A549 treated with dexamethasone at 1 μM for 4 hours (cell line): ENCODE measurements around the gene ATXN2L. TPM values are rescaled to one million over a fixed set of nuclear protein-coding genes. Genes with fewer than 3 reads are reported as not detected.

Experiments used
- total RNA-seq: library from RNA; stranded (reverse); fragments of 200-300 nt; extraction: Qiagen RNA extraction; gene quantifications from 5 replicates; pipeline ENCODE4 v1.2.3, GENCODE V29; 2022

Gene ATXN2L
- 75.0 to 136 TPM (median 128 TPM) in 5 replicates for total RNA-seq

GRCh38 chr16:28822520-28823290, at the start of gene ATXN2L:
Gene ATXN2L (plus strand): TSS chr16:28822999. CDS start chr16:28823260, 261 bp downstream.

GRCh38 chr16:28846080-28846932, 23.5 kb downstream of the ATXN2L start, which contains the start of gene TUFM:
Gene TUFM (minus strand): TSS chr16:28846348. CDS start chr16:28846269, 79 bp downstream.

GRCh38 chr16:28878083-28878926, 55.5 kb downstream of the ATXN2L start, which contains the start of gene ATP2A1:
Gene ATP2A1 (plus strand): TSS chr16:28878488. CDS start chr16:28878672, 184 bp downstream.

Other genes with a start within 250 kb of the ATXN2L start
- gene SULT1A2, start 225.9 kb upstream of the ATXN2L start, total RNA-seq: 0.05 to 0.15 TPM (median 0.09 TPM) in 3 of 5 replicates, not detected in the others
- 5.1 to 6.0 TPM (median 5.4 TPM) in 5 replicates for gene SULT1A1, start 213.0 kb upstream of the ATXN2L start, total RNA-seq
- gene NPIPB8, start 184.9 kb upstream of the ATXN2L start, total RNA-seq: 0.25 to 0.66 TPM (median 0.35 TPM) in 4 of 5 replicates, not detected in the other
- 198 to 442 TPM (median 410 TPM) in 5 replicates for gene EIF3C, start 111.5 kb upstream of the ATXN2L start, total RNA-seq
- gene NPIPB9, start 71.2 kb upstream of the ATXN2L start, total RNA-seq: 1.1 to 2.2 TPM (median 1.6 TPM) in 5 replicates
- gene TUFM, start 23.3 kb downstream of the ATXN2L start, total RNA-seq: 215 to 304 TPM (median 279 TPM) in 5 replicates
- gene SH2B1, start 40.8 kb downstream of the ATXN2L start, total RNA-seq: 17.0 to 31.4 TPM (median 27.8 TPM) in 5 replicates
- 1.4 to 5.5 TPM (median 2.1 TPM) in 5 replicates for gene ATP2A1, start 55.5 kb downstream of the ATXN2L start, total RNA-seq
- gene RABEP2, start 102.2 kb downstream of the ATXN2L start, total RNA-seq: 5.8 to 9.8 TPM (median 8.8 TPM) in 5 replicates
- not detected in 5 replicates for gene CD19, start 109.0 kb downstream of the ATXN2L start, total RNA-seq
- 16.5 to 27.4 TPM (median 22.5 TPM) in 5 replicates for gene NFATC2IP, start 127.9 kb downstream of the ATXN2L start, total RNA-seq
- gene SPNS1, start 151.8 kb downstream of the ATXN2L start, total RNA-seq: 49.4 to 75.1 TPM (median 72.8 TPM) in 5 replicates
- gene LAT, start 162.1 kb downstream of the ATXN2L start, total RNA-seq: 2.2 to 5.0 TPM (median 3.5 TPM) in 5 replicates